GM18505 (cell line): ENCODE data around the gene MGAT3.

Experiments
- ATAC-seq: cut with Tn5 transposase; IDR thresholded peaks from one replicate; pipeline ENCODE4 v1.9.1; 2021; ENCODE audit not compliant: unreplicated experiment
- POLR2A ChIP-seq: IDR thresholded peaks from 4 replicates; pipeline ENCODE4 v1.6.1; 2011; ENCODE audit warnings: borderline replicate concordance; ENCODE audit not compliant: insufficient read depth, insufficient read length; ENCODE audit errors: extremely low read depth

The MGAT3 gene

GRCh38 chr22:39490135-39490798, 33.5 kb downstream of the MGAT3 start:
- no peak for TF ChIP-seq POLR2A
- no peak for ATAC-seq

- no peak for TF ChIP-seq POLR2A
- ATAC-seq: no peak
Measured at GRCh38 chr22:39490966-39491680, 34.3 kb downstream of the MGAT3 start.

DNA sequence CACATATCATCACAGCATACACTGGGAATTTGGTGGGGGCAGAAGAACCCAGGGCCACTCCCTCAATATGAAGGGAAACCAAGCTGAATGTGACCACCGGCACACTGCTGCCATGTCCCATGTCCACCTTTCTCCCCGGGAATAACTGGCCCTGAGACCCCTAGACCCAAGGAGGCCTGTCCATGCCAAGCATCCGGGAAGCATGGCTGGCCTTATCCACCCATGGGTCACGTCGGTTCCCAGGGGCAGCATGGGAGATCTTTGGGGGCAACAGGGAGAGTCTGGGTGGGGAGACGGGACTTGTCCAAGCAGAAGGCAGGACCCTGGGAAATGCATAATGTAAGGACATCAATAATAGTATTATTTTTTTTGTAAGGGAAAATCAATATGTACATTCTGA, 34.9 kb downstream of the MGAT3 start:
- no peak for TF ChIP-seq POLR2A
- no peak for ATAC-seq

DNA sequence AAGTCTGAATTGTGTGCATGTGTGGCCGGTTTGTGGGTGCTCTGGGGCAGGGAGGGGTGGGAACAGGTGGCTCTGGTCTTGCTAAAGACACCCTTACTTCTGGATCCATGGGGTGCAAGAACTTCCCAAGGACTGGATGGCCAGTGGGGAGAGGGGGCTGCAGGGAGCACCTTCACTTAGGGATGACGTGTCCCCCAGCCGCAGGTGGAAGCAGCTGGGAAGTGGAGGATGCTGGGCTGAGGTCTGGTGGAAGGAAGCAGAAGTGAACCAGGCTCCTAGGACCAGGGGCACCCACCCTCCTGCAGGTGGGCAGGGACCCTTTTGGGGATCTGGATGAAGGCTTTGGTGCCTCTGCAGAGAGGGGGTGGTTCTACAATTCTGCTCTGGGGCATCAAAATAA, 35.4 kb downstream of the MGAT3 start:
- no peak for TF ChIP-seq POLR2A
- no peak for ATAC-seq

- no peak for TF ChIP-seq POLR2A
- ATAC-seq: no peak
Measured at GRCh38 chr22:39493759-39494158, 36.9 kb downstream of the MGAT3 start.

- ATAC-seq: no peak
Measured at GRCh38 chr22:39494471-39495120, 37.8 kb downstream of the MGAT3 start.

DNA sequence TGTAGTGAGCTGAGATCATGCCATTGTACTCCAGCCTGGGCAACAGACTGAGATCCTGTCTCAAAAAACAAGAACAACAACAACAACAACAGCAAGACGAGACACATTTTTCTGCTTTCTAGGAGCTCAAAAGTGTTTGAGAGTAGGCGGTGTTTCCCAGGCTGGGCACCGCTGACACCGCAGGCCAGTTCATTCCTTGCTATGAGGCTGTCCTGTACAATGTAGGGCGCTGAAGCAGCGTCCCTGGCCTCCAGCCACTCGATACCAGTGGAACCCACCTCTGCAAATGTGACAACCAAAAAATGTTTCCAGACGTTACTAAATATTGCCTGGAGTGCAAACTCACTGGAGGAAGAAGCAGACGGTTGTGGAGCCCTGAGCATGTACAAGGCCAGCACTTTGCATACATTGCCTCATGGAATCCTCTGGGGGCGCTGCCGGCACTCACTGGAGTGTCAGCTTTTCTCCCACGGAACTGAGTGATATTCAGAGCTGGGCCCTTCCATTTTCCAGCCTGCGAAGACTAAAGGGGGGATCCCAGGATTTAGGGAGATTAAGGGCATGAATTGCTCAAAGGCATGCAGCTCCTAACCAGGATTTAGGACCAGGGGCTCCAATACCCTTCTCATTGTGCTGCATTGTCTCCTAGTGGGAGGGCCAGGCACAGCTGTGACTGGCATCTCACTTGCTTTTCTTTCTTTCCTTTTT, 39.5 kb downstream of the MGAT3 start:
- TF ChIP-seq POLR2A: no peak
- no peak for ATAC-seq

More at GRCh38 chr22:39494471-39495120, 37.8 kb downstream of the MGAT3 start:
- no peak for TF ChIP-seq POLR2A

DNA sequence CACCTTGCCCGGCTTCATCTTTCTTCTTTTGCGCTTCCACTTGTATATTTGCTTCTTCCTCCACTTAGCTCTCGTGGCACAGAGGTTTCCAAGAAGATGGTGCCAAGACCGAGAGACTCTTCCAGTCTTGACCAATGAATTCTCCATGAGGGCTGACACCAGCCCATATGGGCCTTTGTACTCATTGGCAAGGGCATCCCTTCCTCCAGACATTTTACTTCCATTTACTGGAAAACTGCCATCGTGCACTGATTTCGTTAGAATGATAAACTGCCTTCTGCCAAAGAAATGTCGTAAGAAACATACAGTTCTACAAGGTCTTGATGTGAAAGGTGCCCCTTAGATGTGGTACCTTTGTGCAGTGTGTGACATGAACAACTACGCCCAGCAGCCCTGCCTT, 40.6 kb downstream of the MGAT3 start:
- no peak for TF ChIP-seq POLR2A
- ATAC-seq: no peak

DNA sequence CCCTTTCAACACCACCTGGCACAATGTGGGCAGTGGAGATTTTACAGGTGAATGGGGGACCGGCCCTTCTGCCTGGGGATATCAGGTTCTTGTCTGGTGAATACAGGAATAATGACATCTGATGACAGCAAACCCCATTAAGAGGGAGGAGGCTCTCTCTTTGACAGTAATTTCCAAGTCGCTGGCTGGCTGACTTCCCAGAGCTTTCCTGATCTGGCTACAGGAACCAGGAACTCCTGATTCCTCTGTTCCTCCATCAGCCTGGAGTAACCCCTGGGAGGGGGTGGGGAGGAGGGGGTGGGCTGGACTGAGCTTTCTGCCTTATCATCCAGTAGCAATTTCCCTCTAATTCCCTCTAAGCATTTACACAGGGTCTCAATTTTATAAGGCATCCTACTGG, 41.6 kb downstream of the MGAT3 start:
- ATAC-seq: no peak
- TF ChIP-seq POLR2A: no peak

- ATAC-seq: no peak
- no peak for TF ChIP-seq POLR2A
Measured at GRCh38 chr22:39498802-39499201, 42.0 kb downstream of the MGAT3 start.

DNA sequence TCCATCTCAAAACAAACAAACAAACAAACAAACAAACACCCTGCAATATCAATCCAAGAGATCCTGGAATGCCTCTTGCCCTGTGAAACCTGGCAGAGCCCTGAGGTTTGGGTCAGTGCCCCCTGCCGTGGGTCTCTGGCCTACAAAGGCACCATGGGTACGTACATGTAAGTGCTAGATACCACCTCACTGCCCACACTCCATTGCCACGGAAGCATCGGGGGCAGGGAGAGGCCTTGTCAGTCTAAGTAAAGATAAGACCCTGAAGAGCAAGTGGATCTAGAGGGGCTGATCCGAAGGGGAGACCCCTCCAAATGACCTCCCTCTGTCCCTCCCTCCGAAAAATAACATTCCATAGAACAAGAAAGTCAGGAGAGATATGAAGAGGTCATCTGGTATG, 43.3 kb downstream of the MGAT3 start:
- ATAC-seq: no peak
- no peak for TF ChIP-seq POLR2A

DNA sequence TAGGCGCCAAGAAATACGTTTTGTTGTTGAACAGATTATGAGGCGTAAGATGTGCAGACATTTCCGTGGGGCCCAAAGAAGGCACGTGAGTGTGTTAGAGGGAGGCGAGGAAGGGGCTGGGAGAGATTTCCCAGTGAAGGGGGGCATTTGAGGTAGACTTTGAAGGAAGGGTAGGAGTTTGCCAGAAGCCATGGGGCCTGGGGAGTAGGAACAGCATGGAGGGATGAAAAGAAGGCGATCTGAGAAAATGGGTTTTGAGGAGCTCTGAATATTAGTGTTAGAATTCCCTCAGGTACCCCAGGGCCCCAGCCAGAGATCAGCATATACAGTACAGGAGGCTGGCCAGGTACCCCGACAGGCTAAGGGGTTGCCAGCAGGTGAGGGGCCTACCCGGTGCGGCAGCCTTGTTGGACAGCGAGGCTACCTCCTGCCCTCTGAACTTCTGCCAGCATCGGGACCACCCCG, 44.9 kb downstream of the MGAT3 start:
- TF ChIP-seq POLR2A: no peak
- no peak for ATAC-seq

DNA sequence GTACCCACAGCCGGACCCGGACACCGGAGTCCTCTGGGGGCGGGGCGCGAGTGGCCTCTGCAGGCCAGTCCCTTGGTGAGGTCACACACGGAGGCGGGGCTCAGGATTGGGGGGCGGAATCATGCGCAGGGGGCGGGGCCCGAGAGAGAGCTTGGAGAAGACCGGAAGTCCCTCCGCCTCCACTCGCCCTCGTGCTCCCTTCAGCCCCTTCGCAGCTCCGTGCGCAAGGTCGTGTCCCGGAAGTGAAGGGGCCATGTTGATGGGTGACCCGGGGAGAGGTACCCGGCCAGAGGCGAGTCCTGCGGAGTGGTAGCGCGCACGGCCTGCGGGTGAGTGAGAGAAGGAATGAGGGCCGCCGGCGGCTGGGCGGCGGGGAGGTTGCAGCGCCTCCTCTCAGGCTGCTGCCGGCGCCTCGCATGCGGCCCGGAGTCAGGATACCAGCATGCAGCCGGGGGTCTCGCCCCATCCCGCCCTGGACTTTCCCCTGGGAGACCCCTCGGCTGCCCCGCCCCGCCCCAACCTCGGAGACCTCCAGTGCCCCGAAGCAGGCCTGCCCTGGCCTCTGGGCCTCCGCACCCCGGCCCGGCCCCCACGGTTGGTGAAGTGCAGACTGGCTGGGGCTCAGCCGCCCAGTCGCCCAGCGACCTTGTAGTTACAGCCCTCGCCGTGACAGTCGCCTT, 45.4 kb downstream of the MGAT3 start, which contains the start of gene MIEF1:
TSS of gene MIEF1 (plus strand) at position 182 of the 680 bp plus-strand sequence. CDS start 9,005 bp downstream, outside the sequence.
- peak; percentile 82 for ATAC-seq
- peak; percentile 74 for TF ChIP-seq POLR2A
